ENCODE data around the gene GSTM2. TPM values are rescaled to one million over a fixed set of nuclear protein-coding genes. Genes with fewer than 3 reads are reported as not detected.
"Not testable (repeated sequence)": the region's sequence is repeated elsewhere in the genome, so short reads cannot be mapped to it uniquely, and the experiment has no call there.

GSTM2 gene
- total and polyA plus RNA-seq, 2 donors (not counting 3 experiments of a cell fraction or from before 2014, with no cell fraction given) = 21.5 to 23.6 TPM

DNA sequence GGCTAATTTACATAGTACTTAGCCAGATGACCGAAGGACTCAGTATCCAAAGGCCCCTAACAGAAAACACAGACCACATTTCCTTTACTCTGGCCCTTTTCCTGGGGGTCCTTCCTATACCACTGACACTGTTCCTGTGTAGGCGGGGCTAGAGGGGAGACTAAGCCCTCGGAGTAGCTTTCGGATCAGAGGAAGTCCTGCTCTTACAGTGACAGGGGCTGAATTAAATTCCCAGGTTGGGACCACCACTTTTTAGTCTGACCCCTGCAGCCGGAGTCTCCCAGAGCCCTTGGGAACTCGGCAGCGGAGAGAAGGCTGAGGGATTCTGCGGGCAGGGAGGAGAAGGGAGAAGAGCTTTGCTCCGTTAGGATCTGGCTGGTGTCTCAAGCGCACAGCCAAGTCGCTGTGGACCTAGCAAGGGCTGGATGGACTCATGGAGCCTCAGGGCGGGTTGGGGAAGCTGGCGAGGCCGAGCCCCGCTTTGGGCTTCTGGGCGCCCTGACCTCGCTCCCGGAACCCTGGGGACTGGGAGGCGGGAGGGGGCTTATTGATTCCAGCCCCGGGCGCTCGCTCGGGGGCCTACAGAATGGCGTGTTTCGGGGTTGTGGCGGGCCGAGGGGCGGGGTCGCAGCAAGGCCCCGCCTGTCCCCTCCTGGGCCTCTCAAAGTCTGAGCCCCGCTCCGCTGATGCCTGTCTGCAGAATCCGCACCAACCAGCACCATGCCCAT, 43.9 kb downstream of the GSTM2 start, which contains the start of gene GSTM5:
Gene GSTM5 (plus strand): TSS at position 659 of the 728 bp plus-strand sequence. CDS start 62 bp downstream, at position 721.
- CTCF ChIA-PET; H3K4me3 ChIP-seq (replicated peaks in 1 of 3; ENCODE audit: insufficient read depth in 1 of 3, low read depth in 1 of 3, low read length in 3 of 3); H3K9ac ChIP-seq (replicated peaks; ENCODE audit: extremely low read depth, insufficient read depth, low read length): not testable (repeated sequence)

GRCh38 chr1:109712321-109712864, 44.5 kb downstream of the GSTM2 start:
- Histone ChIP-seq H3K79me2 (ENCODE audit: control insufficient read depth, insufficient read depth, low read length) (no peaks in the 10 kb centered on the region), H4K20me1 (replicated peaks; ENCODE audit: control insufficient read depth, extremely low read depth, insufficient read depth, low read length) (no peaks in the 10 kb centered on the region), H2AFZ (ENCODE audit: low read depth, low read length) (no peak overlapping the region), H3K4me3 (replicated peaks in 1 of 3; ENCODE audit: insufficient read depth in 1 of 3, low read depth in 1 of 3, low read length in 3 of 3) (no peak overlapping the region), H3K9me1 (replicated peaks; ENCODE audit: control insufficient read depth, extremely low read depth, insufficient read depth, low read length) (no peaks in the 10 kb centered on the region), H3K4me2 (ENCODE audit: insufficient read depth, low read length) (no peak overlapping the region), H3K36me3 (ENCODE audit: control insufficient read depth in 2 of 2, extremely low read depth in 1 of 2, insufficient read depth in 2 of 2, low read length in 2 of 2) (no peaks in the 10 kb centered on the region), H3K9me3 (replicated peaks; ENCODE audit: control insufficient read depth, insufficient read depth, low read length) (no peaks in the 10 kb centered on the region), H3K4me1 (ENCODE audit: control insufficient read depth, extremely low read depth, insufficient read depth, low read length) (no peaks in the 10 kb centered on the region), H3K27ac (ENCODE audit: insufficient read depth, low read depth, low read length) (no peak overlapping the region), H3K27me3 (ENCODE audit: control insufficient read depth in 2 of 2, insufficient read depth in 2 of 2, low read length in 2 of 2) (no peaks in the 10 kb centered on the region), H3K9ac (replicated peaks; ENCODE audit: extremely low read depth, insufficient read depth, low read length) (no peak overlapping the region)
- no peak for TF ChIP-seq GATA2 (IDR thresholded peaks at IDR 0.05; ENCODE audit: insufficient read depth, insufficient read length, low read depth, low read length)
- TF ChIP-seq EZH2 (IDR thresholded peaks at IDR 0.05; ENCODE audit: borderline replicate concordance, low read depth, low read length, severe bottlenecking) = no peak
- TF ChIP-seq MYC (IDR thresholded peaks at IDR 0.05; ENCODE audit: low read depth, low read length) = no peak
- TF ChIP-seq POLR2A (IDR thresholded peaks at IDR 0.05; ENCODE audit: low read depth, low read length) = no peak
- TF ChIP-seq FOS (IDR thresholded peaks at IDR 0.05; ENCODE audit: borderline replicate concordance, insufficient read depth, low read length) = no peak
- no peak for TF ChIP-seq MAX (IDR thresholded peaks at IDR 0.05; ENCODE audit: insufficient read depth, insufficient read length)
- TF ChIP-seq POLR2AphosphoS5 (IDR thresholded peaks at IDR 0.05; ENCODE audit: insufficient read depth, low read depth, low read length) = no peak
- no peak for TF ChIP-seq JUN (IDR thresholded peaks at IDR 0.05; ENCODE audit: borderline replicate concordance, insufficient read depth, insufficient read length, low read depth)
- TF ChIP-seq, protein P1, sequence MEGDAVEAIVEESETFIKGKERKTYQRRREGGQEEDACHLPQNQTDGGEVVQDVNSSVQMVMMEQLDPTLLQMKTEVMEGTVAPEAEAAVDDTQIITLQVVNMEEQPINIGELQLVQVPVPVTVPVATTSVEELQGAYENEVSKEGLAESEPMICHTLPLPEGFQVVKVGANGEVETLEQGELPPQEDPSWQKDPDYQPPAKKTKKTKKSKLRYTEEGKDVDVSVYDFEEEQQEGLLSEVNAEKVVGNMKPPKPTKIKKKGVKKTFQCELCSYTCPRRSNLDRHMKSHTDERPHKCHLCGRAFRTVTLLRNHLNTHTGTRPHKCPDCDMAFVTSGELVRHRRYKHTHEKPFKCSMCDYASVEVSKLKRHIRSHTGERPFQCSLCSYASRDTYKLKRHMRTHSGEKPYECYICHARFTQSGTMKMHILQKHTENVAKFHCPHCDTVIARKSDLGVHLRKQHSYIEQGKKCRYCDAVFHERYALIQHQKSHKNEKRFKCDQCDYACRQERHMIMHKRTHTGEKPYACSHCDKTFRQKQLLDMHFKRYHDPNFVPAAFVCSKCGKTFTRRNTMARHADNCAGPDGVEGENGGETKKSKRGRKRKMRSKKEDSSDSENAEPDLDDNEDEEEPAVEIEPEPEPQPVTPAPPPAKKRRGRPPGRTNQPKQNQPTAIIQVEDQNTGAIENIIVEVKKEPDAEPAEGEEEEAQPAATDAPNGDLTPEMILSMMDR (IDR thresholded peaks at IDR 0.05; ENCODE audit: extremely low read depth in 1 of 2, insufficient read depth in 1 of 2, low read depth in 1 of 2, low read length in 2 of 2) = no peak
- FAIRE-seq = no peak
- ChIA-PET CTCF (no interaction called here), POLR2A (no interaction called here)
- no peak for DNase-seq (ENCODE audit: low read depth, low spot score)
- intact Hi-C loops (cut with micrococcal nuclease) (no loop called here), dilution Hi-C loops (cut with MboI; ENCODE audit: extremely low pct_ligation_motif_present, low sequenced_read_pairs) (no loop called here)
- no TSS peak for BruUV-seq (replicated peaks)

More for the DNA sequence above, 43.9 kb downstream of the GSTM2 start, which contains the start of gene GSTM5:
- H2AFZ ChIP-seq (ENCODE audit: low read depth, low read length); H3K36me3 ChIP-seq (ENCODE audit: control insufficient read depth in 2 of 2, extremely low read depth in 1 of 2, insufficient read depth in 2 of 2, low read length in 2 of 2); H4K20me1 ChIP-seq (replicated peaks; ENCODE audit: control insufficient read depth, extremely low read depth, insufficient read depth, low read length); POLR2A ChIA-PET; H3K9me1 ChIP-seq (replicated peaks; ENCODE audit: control insufficient read depth, extremely low read depth, insufficient read depth, low read length); H3K27ac ChIP-seq (ENCODE audit: insufficient read depth, low read depth, low read length); BruUV-seq (replicated peaks); H3K4me2 ChIP-seq (ENCODE audit: insufficient read depth, low read length); intact Hi-C loops (cut with micrococcal nuclease); FAIRE-seq; H3K27me3 ChIP-seq (ENCODE audit: control insufficient read depth in 2 of 2, insufficient read depth in 2 of 2, low read length in 2 of 2); H3K79me2 ChIP-seq (ENCODE audit: control insufficient read depth, insufficient read depth, low read length); H3K9me3 ChIP-seq (replicated peaks; ENCODE audit: control insufficient read depth, insufficient read depth, low read length); H3K4me1 ChIP-seq (ENCODE audit: control insufficient read depth, extremely low read depth, insufficient read depth, low read length); dilution Hi-C loops (cut with MboI; ENCODE audit: extremely low pct_ligation_motif_present, low sequenced_read_pairs): not testable (repeated sequence)
- DNase-seq (ENCODE audit: low read depth, low spot score) = peak; percentile 0
